ENCODE results near the gene DNAJB6.

Gene DNAJB6

DNA sequence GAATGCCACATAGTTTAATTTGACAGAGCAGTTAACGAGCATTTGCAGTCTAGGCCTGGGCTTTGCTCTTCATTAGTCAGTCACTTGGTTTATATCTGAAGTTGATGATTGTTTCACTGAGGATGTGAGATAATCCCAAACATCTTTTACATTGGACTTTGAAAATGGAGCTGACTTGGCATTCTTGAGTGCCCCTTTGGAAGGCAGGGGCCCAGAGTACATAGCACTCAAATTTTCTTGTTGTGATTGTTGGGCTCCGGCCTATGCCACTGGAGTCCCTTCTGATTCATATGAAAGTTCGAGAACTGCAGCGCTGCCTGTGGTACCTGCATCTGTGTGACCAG lies 21.9 kb downstream of the DNAJB6 start:
- H3K36me3 ChIP-seq = peaks cover 46% of the 10 kb centered on the region
- no peaks in the 10 kb centered on the region; the same call in 1 of the 2 replicates for H3K4me1 ChIP-seq
- DNase-seq = no peak
- no peak overlapping the region for H3K4me3 ChIP-seq (ENCODE audit: low read depth, low read length)
- H3K27me3 ChIP-seq = no peaks in the 10 kb centered on the region
- no peaks in the 10 kb centered on the region for H3K9me3 ChIP-seq
- TF ChIP-seq, protein P1, sequence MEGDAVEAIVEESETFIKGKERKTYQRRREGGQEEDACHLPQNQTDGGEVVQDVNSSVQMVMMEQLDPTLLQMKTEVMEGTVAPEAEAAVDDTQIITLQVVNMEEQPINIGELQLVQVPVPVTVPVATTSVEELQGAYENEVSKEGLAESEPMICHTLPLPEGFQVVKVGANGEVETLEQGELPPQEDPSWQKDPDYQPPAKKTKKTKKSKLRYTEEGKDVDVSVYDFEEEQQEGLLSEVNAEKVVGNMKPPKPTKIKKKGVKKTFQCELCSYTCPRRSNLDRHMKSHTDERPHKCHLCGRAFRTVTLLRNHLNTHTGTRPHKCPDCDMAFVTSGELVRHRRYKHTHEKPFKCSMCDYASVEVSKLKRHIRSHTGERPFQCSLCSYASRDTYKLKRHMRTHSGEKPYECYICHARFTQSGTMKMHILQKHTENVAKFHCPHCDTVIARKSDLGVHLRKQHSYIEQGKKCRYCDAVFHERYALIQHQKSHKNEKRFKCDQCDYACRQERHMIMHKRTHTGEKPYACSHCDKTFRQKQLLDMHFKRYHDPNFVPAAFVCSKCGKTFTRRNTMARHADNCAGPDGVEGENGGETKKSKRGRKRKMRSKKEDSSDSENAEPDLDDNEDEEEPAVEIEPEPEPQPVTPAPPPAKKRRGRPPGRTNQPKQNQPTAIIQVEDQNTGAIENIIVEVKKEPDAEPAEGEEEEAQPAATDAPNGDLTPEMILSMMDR (IDR thresholded peaks at IDR 0.05; ENCODE audit: low read depth, low read length) = no peak

DNA sequence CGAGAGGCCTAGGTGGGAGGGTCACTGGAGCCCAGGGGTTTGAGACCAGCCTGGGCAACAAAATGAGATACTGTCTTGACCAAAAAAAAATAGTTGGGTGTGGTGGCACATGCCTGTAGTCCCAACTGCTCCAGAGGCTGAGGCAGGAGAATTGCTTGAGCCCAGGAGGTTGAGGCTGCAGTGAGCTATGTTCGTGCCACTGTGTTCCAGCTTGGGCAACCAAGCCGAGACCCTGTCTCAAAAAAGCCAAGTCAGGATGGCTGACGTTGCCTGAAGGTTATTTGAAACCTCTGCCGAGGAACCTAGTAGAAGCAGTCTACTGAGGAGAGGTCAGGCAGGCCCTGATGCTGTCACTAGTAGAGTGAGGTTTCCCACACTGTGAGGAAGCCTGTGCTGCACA lies 22.8 kb downstream of the DNAJB6 start:
- TF ChIP-seq, protein P1 (IDR thresholded peaks at IDR 0.05; ENCODE audit: low read depth, low read length) = no peak
- no peaks in the 10 kb centered on the region; the same call in 1 of the 2 replicates for H3K4me1 ChIP-seq
- no peak overlapping the region for H3K4me3 ChIP-seq (ENCODE audit: low read depth, low read length)
- no peaks in the 10 kb centered on the region for H3K27me3 ChIP-seq
- H3K9me3 ChIP-seq = no peaks in the 10 kb centered on the region
- DNase-seq = no peak
- peaks cover 55% of the 10 kb centered on the region for H3K36me3 ChIP-seq

DNA sequence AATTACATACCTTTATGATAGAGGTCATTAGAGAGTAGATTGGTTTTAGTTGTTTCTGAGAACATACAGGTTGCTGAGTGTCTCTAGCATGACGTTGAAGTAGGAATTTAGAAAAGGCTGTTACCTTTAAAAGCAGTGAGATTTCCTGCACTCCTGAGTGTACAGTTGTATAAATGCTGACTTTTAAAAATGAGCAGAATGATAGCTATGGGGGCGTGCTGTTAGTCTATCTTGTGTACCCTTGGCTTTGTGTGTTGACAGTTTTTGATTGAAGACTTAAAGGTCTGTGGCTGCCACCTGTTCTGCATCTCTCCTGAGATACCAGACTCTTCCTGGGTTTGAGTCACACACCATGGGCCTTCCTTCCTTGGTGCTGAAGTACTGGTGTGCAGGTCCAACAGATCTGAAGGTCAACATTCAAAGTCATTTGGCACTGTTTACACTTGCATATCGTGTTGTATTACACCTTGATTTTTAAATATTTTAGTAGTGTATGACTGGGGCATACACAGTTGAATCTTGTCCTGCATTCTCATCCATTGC lies 23.8 kb downstream of the DNAJB6 start:
- no peaks in the 10 kb centered on the region for H3K9me3 ChIP-seq
- no peaks in the 10 kb centered on the region; the same call in 1 of the 2 replicates for H3K4me1 ChIP-seq
- no peak overlapping the region for H3K4me3 ChIP-seq (ENCODE audit: low read depth, low read length)
- DNase-seq = no peak
- no peaks in the 10 kb centered on the region for H3K27me3 ChIP-seq
- TF ChIP-seq, protein P1 (IDR thresholded peaks at IDR 0.05; ENCODE audit: low read depth, low read length) = no peak
- peaks cover 65% of the 10 kb centered on the region for H3K36me3 ChIP-seq

DNA sequence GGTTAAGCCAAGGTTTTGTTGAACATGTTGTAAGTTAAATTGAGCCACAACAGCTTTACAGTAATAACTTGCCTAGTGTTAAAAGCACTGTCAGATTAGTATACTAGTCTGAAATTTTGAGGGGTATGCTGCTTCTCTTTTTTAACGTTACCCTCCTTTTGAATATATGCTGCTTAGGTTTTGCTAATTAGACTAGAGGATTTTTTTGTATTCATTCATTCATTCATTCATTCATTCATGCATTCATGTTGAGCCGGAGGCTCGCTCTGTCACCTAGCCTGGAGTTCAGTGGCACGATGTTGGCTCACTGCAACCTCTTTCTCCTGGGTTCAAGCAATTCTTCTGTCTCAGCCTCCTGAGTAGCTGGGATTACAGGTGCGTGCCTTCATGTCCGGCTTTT lies 24.7 kb downstream of the DNAJB6 start:
- peaks cover 72% of the 10 kb centered on the region for H3K36me3 ChIP-seq
- no peak for DNase-seq
- no peaks in the 10 kb centered on the region for H3K4me1 ChIP-seq
- H3K4me3 ChIP-seq (ENCODE audit: low read depth, low read length) = no peak overlapping the region
- no peaks in the 10 kb centered on the region for H3K27me3 ChIP-seq
- H3K9me3 ChIP-seq = no peaks in the 10 kb centered on the region
- TF ChIP-seq, protein P1 (IDR thresholded peaks at IDR 0.05; ENCODE audit: low read depth, low read length) = no peak

DNA sequence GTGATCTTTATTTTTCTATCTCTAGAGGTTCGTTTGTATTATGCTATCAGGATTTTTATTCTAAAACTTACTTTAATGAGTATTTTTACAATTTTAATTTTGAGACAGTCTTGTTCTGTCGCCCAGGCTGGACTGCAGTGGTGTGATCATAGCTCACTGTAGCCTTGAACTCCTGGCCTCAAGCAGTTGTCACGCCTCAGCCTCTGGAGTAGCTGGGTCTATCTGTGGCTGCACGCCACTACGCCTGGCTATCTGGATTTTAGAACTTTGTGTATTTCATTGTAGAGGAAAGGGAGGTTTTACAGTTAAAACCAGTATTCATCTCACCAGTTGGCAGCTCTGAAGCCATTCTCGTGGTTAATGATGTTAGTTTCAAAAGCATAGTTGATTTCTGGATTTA lies 25.9 kb downstream of the DNAJB6 start:
- H3K27me3 ChIP-seq = no peaks in the 10 kb centered on the region
- no peak overlapping the region for H3K4me3 ChIP-seq (ENCODE audit: low read depth, low read length)
- TF ChIP-seq, protein P1 (IDR thresholded peaks at IDR 0.05; ENCODE audit: low read depth, low read length) = no peak
- no peaks in the 10 kb centered on the region for H3K9me3 ChIP-seq
- no peaks in the 10 kb centered on the region for H3K4me1 ChIP-seq
- no peak for DNase-seq
- H3K36me3 ChIP-seq = peaks cover 84% of the 10 kb centered on the region

DNA sequence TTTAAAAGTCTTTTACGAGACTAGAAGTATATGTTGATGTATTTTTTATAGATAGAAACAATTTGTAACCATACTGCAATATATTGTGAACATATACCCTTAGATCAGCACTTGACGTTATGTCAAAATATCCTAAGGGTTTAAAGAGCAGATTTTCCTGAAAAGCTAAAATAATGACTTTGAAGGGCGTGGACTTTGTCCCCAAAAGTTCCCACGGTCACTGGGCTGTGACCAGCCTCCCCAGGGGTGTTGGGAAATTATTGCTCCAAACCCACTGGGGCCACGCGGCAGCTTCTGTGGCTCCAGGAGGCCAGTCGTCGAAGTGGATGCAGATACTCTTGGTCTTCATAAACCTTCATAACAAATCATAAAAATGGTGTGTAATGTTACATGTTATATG lies 29.9 kb downstream of the DNAJB6 start:
- peaks cover 87% of the 10 kb centered on the region for H3K36me3 ChIP-seq
- TF ChIP-seq, protein P1 (IDR thresholded peaks at IDR 0.05; ENCODE audit: low read depth, low read length) = no peak
- no peaks in the 10 kb centered on the region for H3K27me3 ChIP-seq
- no peak overlapping the region for H3K4me3 ChIP-seq (ENCODE audit: low read depth, low read length)
- H3K4me1 ChIP-seq = no peaks in the 10 kb centered on the region; the same call in 1 of the 2 replicates
- no peak for DNase-seq
- H3K9me3 ChIP-seq = no peaks in the 10 kb centered on the region
